ENCODE data around the gene LSM6.

GRCh38 chr4:146165221-146165620, 10.3 kb upstream of the LSM6 start:
- TF ChIP-seq CTCF (conservative IDR thresholded peaks at IDR 0.05; ENCODE audit: low read depth, low read length) (no peak), EZH2phosphoT487 (IDR thresholded peaks at IDR 0.05; ENCODE audit: borderline replicate concordance, low read length) (no peak), EZH2 (IDR thresholded peaks at IDR 0.05; ENCODE audit: low read length, unreplicated experiment) (no peak)
